GM18868 (cell line): ENCODE results near the gene USP33.
"Not testable (repeated sequence)": the region's sequence is repeated elsewhere in the genome, so short reads cannot be mapped to it uniquely, and the experiment has no call there.

Experiments
- ATAC-seq: cut with Tn5 transposase; IDR thresholded peaks from one replicate; pipeline ENCODE4 v1.9.1; 2021; ENCODE audit warnings: mild to moderate bottlenecking, moderate library complexity; ENCODE audit not compliant: unreplicated experiment

The USP33 gene

GRCh38 chr1:77759071-77760028 is at the start of gene USP33:
USP33 (minus strand) TSS chr1:77759852; CDS start chr1:77741697, 18,155 bp downstream.
- ATAC-seq: peak; percentile 96

- ATAC-seq: no peak
Measured at GRCh38 chr1:77803371-77803770, 43.7 kb upstream of the USP33 start.

- ATAC-seq: no peak
Measured at GRCh38 chr1:77802026-77802425, 42.4 kb upstream of the USP33 start.

- ATAC-seq: no peak
Measured at GRCh38 chr1:77797991-77798390, 38.3 kb upstream of the USP33 start.

DNA sequence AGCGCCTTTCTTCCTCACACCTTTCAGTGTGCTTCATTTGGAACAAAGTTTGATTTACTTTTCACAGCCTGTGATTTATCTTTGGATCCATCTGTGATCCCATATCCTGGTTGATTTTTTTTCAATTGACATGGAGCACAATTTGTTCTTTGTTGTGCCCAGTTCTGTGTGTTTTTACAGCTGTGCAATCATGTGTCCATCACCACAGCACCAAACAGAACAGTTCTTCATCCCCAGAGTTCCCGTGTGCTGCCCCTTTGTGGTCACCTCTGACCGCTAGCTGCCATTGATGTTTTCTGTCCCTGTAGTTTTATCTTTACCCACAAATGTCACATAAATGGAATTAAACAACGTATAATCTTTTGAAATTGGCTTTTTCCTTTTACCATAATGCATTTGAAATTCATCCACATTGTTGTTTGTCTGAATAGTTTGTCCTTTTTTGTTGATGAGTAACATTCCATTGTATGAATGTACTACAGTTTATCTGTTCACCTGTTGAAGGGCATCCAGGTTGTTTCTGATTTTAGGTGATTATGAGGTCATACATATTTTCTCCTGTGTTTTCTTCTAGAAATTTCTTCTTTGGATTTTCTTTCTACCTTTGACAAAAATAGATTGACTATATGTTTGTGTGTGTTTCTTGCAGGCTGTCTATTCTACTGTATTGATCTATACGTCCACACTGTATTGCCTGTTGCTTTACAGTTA is 37.2 kb upstream of the USP33 start:
- ATAC-seq: no peak

DNA sequence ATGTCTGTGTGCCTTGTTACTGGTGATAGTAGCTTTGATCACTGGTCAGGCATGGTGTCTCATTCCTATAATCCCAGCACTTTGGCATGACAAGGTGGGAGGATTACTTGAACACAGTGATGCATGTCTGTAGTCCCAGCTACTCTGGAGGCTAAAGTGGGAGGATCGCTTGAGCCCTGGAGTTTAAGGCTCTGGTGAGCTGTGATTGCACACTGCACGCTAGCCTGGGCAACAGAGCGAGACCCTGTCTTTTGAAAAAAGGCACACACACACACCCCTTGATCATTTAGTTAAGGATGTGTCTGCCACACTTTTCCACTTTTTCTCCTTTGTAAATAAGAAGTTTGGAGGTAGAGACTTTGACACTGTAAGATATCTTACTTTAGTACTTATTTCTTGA is 34.9 kb upstream of the USP33 start:
- no peak for ATAC-seq

GRCh38 chr1:77786093-77786741 is 26.6 kb upstream of the USP33 start:
- ATAC-seq: not testable (repeated sequence)

DNA sequence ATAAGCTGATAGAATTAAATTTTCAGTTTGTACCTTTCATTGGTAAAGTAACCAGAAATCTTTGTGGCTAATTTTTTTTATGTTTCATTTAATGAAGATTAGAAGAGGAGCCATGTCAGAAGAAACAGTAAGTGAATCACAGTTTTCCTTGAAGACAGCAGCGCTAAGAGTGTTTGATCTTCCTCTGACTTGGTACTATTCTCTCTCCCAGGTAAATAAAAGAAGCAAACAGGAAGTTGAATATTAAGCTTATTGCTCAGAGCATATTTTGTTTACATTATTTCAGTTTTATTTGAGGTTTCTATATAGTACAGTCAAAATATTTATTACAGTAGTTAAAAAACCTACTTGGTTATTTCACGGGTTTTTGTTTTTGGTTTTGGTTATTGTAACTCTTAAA is 23.5 kb upstream of the USP33 start:
- no peak for ATAC-seq

DNA sequence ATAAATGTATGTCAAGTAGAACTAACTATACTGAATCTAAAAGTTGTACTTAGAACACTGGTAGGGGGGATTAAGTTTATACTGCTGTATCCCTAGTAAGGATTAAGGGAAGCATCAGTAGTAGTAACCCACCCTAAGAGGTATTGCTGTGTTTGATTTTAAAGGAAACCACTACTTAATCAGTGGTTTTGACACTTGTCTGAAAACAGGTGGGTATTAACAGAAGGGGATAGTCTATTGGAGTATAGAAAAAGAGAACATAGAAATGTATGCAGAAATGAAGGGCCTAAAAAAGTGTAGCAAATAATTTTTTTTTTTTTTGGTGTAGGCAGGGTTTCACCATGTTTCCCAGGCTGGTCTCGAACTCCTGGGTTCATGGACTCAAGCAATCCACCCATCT is 22.0 kb upstream of the USP33 start:
- ATAC-seq: no peak

GRCh38 chr1:77779529-77780281 is 20.1 kb upstream of the USP33 start, which contains the start of gene MIGA1:
MIGA1 (plus strand) TSS chr1:77779649; CDS start chr1:77783253, 3,604 bp downstream.
- peak; percentile 95 for ATAC-seq

GRCh38 chr1:77776007-77776700 is 16.5 kb upstream of the USP33 start:
- ATAC-seq: no peak

- ATAC-seq: no peak
Measured at GRCh38 chr1:77768006-77768405, 8.4 kb upstream of the USP33 start.

DNA sequence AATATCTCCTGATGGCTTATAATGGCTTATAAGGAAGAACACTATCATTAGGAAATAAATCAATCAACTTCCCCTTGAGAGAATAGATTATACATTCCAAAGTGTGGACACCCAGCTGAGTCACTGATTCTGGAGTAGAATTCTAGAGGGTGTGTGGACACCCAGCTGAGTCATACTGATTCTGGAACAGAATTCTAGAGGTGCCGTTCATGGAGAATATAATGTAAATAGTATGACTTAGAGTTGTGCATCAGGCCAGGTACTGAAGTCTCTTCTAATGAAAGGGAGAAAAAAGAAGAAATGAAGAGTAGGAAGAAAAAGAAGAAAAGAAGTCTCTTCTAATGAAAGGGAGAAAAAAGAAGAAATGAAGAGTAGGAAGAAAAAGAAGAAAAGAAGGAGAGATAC is 2.4 kb upstream of the USP33 start:
- no peak for ATAC-seq

DNA sequence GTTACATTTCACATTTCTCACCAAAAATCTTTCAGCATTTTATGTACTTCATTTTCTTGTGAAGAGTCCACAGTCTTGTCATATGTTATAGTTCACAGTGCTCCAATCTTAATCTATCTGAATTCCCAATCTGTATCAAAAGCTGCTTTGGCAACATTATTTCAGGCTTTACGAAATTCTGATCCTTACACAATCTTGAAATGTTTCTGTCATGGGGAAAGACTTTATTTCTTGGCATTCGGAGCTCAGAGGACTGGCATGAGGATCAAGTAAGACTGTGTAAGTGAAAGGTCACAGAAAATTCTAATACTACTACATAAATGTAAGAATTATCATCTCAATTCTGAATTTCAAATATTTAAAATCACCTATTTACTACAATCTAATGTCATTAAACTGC is 2.0 kb downstream of the USP33 start:
- ATAC-seq: no peak

DNA sequence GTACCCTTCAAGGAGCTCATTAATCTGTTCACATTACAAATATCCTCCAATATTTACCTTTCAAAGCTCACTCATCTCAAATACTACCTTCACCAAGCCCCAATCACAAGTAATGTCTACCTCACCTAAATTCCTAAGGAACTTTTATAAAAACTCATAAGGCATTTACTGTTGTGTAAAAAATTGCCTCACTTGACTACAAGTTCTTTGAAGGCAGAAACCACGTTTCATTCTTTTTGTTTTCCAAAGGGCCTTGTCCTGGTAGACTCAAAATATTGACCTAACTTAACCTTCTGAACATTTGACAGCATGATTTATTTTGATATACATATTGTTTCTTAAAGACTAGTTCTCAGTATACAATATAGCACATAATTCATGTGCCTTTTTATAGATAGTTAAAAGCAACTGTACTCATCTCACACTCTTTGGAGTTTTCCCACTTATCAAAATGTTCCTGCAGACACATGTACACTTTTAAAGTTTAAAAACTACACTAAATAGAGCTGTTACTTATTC is 2.5 kb downstream of the USP33 start:
- no peak for ATAC-seq

GRCh38 chr1:77756052-77756754 is 3.4 kb downstream of the USP33 start:
- ATAC-seq: no peak

DNA sequence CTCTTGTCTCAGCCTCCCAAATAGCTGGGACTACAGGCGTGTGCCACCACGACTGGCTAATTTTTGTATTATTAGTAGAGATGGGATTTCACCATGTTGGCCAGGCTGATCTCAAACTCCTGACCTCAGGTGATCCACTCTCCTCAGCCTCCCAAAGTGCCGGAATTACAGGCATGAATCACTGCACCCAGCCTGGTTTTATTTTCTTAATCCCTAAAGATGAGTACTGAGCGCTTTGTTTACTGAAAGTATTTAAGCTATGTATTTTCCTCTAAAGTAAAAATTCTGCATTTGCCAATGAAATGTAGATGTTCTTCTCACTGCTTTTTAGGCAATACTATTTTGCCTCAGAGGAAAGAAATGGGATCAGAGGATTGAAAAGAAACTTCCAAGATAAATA is 10.2 kb downstream of the USP33 start:
- ATAC-seq: not testable (repeated sequence)

DNA sequence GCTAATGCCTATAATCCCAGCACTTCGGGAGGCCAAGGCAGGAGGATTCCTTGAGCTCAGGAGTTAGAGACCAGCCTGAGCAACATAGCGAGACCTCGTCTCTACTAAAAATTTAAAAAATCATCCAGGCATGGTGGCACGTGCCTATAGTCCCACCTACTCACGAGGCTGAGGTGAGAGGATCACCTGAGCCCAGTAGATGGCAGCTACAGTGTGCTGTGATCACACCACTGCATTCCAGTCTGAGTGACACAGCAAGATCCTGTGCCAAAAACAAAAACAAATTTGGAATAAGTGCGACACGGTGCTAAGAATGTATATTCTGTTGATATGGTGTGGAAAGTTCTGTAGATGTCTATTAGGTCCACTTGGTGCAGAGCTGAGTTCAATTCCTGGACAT is 15.1 kb downstream of the USP33 start:
- ATAC-seq: no peak

DNA sequence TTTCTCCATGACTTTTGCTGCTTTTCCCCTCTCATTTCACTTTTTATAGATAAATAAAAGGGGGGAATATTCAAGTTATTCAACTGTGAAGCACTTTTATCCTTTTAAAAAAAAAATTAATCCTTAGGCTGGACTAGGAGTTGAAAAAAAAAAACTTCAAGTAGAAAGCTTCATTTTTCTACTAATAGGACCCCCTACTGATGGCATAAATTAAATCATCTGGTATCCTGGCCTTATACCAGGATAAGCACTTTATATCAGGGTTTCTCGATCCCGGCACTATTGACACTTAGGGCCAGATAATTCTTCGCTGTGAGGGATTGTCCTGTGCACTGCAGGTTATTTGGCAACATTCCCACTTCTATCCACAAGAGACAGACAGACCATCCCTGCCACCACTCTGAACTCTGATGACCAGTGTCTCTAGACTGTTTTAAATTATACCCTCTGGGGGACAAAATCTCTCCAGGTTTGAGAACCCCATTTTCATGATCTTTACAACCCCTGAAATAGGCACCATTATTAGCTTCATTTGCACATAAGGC is 17.6 kb downstream of the USP33 start:
- ATAC-seq: no peak
